Rectal smooth muscle tissue (tissue), 1 donor: ENCODE results near the gene IL10RB.
A peak's percentile ranks its signal among the peaks of the same experiment; 100 is the strongest.

Experiments used
- H3K27ac ChIP-seq: one replicate; pipeline ENCODE4 v1.7.0; 2013; ENCODE audit warnings: low read depth, low read length, inconsistent platforms
- H3K27me3 ChIP-seq: one replicate; pipeline ENCODE4 v1.7.0; 2013; ENCODE audit warnings: low read length; ENCODE audit not compliant: control insufficient read depth, insufficient read depth
- H3K36me3 ChIP-seq: one replicate; pipeline ENCODE4 v1.7.0; 2013; ENCODE audit warnings: low read length; ENCODE audit not compliant: control insufficient read depth, insufficient read depth
- H3K4me1 ChIP-seq: one replicate; pipeline ENCODE4 v1.7.0; 2013; ENCODE audit warnings: low read length; ENCODE audit not compliant: control insufficient read depth, insufficient read depth
- H3K4me3 ChIP-seq: one replicate; pipeline ENCODE4 v1.7.0; 2013; ENCODE audit warnings: low read length
- H3K9ac ChIP-seq: one replicate; pipeline ENCODE4 v1.7.0; 2013; ENCODE audit warnings: low read length

The IL10RB gene

DNA sequence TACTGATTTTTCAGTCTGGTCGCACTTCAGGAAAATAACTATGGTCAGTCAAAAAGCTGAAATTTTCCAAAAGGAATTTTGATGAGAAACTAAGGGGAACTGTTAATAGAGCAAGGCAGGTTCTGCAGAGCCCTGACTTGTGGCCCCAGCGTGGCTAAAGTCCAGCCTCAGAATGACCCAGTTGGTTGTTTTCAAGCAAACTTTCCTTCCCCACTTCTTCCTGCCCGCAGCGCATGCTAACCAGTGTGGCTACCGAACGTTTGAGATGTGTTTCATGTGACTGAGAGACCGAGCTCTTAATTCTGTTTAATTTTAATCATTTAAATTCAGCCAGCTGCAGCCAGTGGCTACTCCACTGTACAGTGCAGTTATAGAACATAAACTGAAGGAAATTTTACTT, 6.2 kb upstream of the IL10RB start:
- Histone ChIP-seq H3K9ac (no peak overlapping the region), H3K27me3 (no peaks in the 10 kb centered on the region), H3K4me3 (no peak overlapping the region), H3K36me3 (peaks cover 3% of the 10 kb centered on the region), H3K4me1 (no peaks in the 10 kb centered on the region), H3K27ac (no peak overlapping the region)

DNA sequence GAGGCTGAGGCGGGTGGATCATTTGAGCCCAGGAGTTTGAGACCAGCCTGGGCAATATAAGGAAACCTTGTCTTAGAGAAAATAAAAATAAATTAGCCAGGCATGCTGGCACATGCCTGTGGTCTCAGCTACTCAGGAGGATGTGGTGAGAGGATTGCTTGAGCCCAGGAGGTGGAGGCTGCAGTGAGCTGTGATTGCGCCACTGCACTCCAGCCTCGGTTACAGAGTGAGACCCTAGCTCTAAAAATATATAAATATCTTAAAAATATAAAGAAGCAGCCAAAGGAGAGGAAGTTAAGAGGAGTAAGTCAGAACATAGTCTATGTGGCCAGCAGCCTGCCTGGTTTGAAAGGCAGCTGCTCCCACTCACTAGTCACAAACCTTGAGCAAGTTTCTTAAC, 4.5 kb upstream of the IL10RB start:
- Histone ChIP-seq H3K27ac (no peak overlapping the region), H3K4me3 (no peak overlapping the region), H3K27me3 (no peaks in the 10 kb centered on the region), H3K36me3 (no peaks in the 10 kb centered on the region), H3K4me1 (no peaks in the 10 kb centered on the region), H3K9ac (no peak overlapping the region)

DNA sequence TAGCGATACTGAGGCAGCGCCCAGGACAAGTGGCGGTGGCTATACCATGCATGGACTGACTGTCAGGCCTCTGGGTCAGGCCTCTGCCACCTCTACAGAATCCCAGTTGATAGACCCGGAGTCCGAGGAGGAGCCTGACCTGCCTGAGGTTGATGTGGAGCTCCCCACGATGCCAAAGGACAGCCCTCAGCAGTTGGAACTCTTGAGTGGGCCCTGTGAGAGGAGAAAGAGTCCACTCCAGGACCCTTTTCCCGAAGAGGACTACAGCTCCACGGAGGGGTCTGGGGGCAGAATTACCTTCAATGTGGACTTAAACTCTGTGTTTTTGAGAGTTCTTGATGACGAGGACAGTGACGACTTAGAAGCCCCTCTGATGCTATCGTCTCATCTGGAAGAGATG, 3.2 kb upstream of the IL10RB start:
- no peaks in the 10 kb centered on the region for H3K36me3 ChIP-seq
- H3K27me3 ChIP-seq: no peaks in the 10 kb centered on the region
- no peak overlapping the region for H3K9ac ChIP-seq
- H3K4me3 ChIP-seq: no peak overlapping the region
- no peak overlapping the region for H3K27ac ChIP-seq
- H3K4me1 ChIP-seq: no peaks in the 10 kb centered on the region

DNA sequence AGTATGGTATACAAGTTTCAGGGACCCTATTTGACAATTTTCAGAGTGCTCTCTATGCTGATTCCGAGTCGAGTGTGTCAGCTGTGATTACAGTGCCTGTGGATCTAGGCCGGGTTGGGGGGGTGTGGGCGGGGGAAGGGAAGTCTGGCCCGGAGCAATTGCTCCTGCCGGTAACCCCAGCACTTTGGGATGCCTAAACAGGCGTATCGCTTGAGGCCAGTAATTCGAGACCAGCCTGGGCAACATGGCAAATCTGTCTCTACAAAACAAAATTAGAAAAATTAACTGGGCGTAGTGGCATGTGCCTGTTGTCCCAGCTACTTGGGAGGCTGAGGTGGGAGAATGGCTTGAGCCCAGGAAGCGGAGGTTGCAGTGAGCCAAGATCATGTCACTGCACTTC, 1.6 kb upstream of the IL10RB start:
- Histone ChIP-seq H3K36me3 (no peaks in the 10 kb centered on the region), H3K9ac (no peak overlapping the region), H3K4me3 (no peak overlapping the region), H3K27me3 (no peaks in the 10 kb centered on the region), H3K4me1 (no peaks in the 10 kb centered on the region), H3K27ac (no peak overlapping the region)

DNA sequence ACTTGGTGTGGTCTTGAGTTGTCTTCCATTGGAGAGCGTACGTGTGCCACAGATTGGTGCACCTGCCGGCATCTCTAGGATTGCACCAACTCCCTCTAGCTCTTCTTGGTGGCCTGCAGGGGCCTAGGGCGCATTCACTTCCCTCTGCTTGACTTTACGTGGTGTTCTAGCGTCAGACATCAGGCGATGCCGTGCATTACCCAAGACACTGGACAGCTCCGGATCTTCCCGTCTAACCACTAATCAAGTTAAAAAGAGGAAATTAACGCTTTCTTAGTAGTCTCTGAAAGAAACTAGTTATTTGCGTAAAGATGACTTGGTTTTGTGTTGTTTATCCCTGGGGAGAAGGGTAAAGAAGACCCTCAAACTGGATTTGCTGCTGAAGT, 510 bp upstream of the IL10RB start:
- Histone ChIP-seq H3K36me3 (no peaks in the 10 kb centered on the region), H3K27me3 (no peaks in the 10 kb centered on the region), H3K27ac (peak overlapping the region; percentile 87), H3K4me3 (peak overlapping the region; percentile 86), H3K9ac (no peak overlapping the region), H3K4me1 (no peaks in the 10 kb centered on the region)

DNA sequence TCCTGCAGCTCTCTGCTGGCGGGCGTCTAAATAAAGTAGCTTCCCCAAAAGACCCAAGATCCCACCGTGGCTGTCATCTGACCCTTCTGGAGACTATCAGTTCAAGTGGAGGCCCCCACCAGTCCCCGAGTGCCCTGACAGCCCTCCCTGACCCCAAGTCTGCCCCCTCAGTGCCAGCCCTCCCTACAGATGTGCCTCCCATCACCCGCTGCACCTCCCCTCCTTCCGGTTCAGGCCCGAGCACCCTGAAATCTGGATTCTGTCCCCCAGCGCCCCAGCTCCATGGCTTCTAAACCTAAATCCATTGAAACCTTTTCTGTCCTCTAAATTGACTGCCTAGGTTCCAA, 595 bp downstream of the IL10RB start:
- peak overlapping the region; percentile 87 for H3K27ac ChIP-seq
- no peaks in the 10 kb centered on the region for H3K4me1 ChIP-seq
- no peaks in the 10 kb centered on the region for H3K36me3 ChIP-seq
- peak overlapping the region; percentile 86 for H3K4me3 ChIP-seq
- H3K9ac ChIP-seq: peak overlapping the region; percentile 90
- H3K27me3 ChIP-seq: no peaks in the 10 kb centered on the region

DNA sequence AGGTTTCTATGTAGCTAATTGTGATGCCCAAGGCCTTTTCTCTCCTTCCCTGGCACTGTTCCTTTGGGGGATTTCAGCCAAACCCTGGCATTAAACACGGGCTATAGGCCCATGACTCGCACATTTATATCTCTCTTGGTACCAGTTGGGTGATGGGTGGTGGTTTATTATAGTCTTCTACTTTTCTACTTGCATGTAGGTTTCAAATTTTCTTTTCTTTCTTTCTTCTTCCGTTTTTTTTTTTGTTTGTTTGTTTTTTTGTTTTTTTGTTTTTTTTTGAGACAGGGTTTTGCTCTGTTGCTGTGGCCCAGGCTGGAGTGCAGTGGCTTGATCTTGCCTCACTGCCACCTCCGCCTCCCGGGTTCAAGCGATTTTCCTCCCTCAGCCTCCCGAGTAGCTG, 1.1 kb downstream of the IL10RB start:
- H3K4me3 ChIP-seq: peak overlapping the region; percentile 86
- H3K36me3 ChIP-seq: no peaks in the 10 kb centered on the region
- no peaks in the 10 kb centered on the region for H3K4me1 ChIP-seq
- H3K9ac ChIP-seq: no peak overlapping the region
- H3K27me3 ChIP-seq: no peaks in the 10 kb centered on the region
- H3K27ac ChIP-seq: peak overlapping the region; percentile 87

DNA sequence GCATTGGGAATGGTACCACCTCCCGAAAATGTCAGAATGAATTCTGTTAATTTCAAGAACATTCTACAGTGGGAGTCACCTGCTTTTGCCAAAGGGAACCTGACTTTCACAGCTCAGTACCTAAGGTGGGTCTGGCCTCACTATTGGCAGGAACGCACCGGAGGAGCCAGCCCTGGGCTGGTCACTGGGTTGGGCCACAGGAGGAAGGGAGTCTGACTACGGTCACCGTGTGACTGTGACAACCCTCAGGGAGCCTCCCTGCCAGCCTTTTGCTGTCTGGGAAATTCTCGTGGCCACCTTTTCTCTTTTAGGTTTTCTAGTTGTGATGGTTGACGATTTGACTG, 2.2 kb downstream of the IL10RB start:
- Histone ChIP-seq H3K9ac (no peak overlapping the region), H3K4me3 (no peak overlapping the region), H3K36me3 (no peaks in the 10 kb centered on the region), H3K27me3 (no peaks in the 10 kb centered on the region), H3K4me1 (no peaks in the 10 kb centered on the region), H3K27ac (no peak overlapping the region)

DNA sequence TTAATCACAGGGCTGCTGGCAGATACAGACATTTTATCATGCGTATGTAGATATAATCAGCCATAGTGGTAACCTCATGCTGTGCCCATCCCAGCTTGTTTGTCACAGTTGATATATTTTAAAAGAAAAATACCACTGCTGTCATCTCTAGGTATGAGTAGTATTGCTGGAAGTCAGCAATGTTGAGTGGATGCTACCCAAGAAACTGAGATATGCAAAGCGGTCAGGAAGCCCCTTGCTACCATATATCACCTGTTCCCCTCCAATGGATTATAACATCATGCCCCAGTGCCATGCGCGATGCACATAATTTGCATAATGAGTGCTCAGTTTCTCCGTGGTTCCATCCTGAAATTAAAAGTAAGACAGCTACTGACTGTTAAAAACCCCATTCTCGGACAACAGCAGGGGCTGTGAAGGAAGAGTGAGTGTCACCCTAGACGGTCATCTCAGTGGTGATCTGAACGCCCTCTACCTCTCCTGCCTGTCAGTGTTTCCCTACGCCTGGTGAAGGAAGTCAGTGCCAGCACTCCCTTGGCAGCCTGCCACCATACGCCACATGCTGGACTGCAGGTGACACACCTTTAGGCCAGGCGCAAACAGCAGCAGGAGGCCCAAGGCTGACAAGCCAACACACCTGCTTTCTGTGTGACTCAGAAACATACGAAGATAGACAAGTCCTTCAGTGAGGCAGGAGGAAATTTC, 2.7 kb downstream of the IL10RB start:
- Histone ChIP-seq H3K36me3 (no peaks in the 10 kb centered on the region), H3K27ac (no peak overlapping the region), H3K27me3 (no peaks in the 10 kb centered on the region), H3K4me3 (no peak overlapping the region), H3K4me1 (no peaks in the 10 kb centered on the region), H3K9ac (peak overlapping the region; percentile 14)

DNA sequence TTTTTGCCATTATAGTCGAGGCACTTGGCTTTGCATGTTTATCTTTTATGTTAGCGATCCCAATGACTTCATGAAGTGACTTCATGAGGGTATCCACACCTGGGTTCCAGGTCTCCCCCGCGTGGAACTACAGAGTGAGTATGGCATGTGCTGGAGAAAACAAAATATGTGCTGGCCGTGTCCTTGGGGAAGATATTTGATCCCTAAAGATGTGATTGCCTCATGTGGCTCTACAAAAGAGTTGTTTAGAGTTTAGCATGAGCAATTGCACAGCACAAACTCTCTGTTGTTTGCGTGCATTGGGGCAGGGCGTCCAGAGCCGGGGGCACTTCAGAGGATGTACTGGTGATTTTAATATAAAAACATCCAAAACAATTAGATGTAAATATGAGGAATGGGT, 4.8 kb downstream of the IL10RB start:
- H3K36me3 ChIP-seq: peaks cover 4% of the 10 kb centered on the region

DNA sequence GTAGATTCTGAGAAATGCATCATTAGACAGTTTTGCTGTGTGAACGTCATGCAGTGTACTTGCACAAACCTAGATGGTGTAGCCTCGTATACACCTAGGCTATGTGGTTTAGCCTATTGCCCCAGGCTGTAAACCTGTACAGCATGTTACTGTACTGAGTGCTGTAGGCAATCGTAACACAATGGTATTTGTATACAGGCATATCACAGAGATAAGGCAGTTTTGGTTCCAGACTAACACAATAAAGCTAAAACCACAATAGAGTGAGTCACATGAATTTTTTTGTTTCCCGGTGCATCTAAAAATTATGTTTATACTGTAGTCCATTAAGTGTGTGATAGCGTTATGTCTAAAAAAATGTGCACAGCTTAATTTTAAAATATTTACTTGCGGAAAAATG, 6.9 kb downstream of the IL10RB start:
- Histone ChIP-seq H3K36me3 (peaks cover 4% of the 10 kb centered on the region), H3K9ac (no peak overlapping the region), H3K4me3 (no peak overlapping the region), H3K27me3 (no peaks in the 10 kb centered on the region), H3K27ac (no peak overlapping the region), H3K4me1 (no peaks in the 10 kb centered on the region)

More for the DNA sequence above, 4.8 kb downstream of the IL10RB start:
- no peak overlapping the region for H3K9ac ChIP-seq
- no peaks in the 10 kb centered on the region for H3K27me3 ChIP-seq
- no peak overlapping the region for H3K27ac ChIP-seq
- H3K4me1 ChIP-seq: no peaks in the 10 kb centered on the region
- no peak overlapping the region for H3K4me3 ChIP-seq

DNA sequence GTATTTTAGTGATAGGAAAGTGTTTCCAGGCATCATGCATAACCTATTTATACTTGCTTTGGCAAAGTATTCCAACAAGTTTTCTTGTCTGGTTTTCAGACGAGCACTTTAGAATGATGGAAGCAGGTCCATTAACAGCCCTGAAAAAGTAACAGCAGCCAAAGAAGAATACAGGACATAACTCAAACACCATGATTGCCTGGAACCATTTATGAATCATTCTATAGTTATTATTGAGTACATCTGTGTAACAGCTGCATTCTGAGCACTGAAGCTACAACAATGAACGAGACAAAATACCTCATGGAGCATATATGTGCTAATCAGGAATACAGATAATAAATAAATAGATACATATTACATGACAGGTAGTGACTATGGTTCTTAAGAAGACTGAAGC, 12.6 kb downstream of the IL10RB start:
- H3K27me3 ChIP-seq: no peaks in the 10 kb centered on the region
- H3K27ac ChIP-seq: no peak overlapping the region
- no peak overlapping the region for H3K4me3 ChIP-seq
- H3K4me1 ChIP-seq: no peaks in the 10 kb centered on the region
- H3K36me3 ChIP-seq: peaks cover 9% of the 10 kb centered on the region
- H3K9ac ChIP-seq: no peak overlapping the region

DNA sequence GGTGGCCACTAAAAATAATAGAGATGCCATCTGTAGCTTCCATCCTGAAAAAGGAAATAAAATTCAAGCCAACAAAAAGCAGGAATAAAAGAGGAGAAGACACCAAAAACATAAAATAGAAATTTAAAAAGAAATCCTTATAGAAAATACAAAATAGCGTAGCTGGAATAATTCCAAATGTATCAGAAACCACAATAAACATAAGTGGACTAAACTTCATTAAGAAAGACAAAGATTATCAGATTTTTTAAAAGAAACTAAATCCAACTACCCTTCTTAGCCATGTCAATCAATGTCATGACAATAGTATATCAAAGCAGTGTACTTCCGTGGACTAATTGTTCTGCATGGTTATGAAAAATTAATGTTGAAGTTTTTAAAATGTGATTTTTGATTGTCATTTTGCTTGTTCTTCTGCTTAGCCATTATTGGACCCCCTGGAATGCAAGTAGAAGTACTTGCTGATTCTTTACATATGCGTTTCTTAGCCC, 13.2 kb downstream of the IL10RB start:
- Histone ChIP-seq H3K36me3 (peaks cover 9% of the 10 kb centered on the region), H3K27me3 (no peaks in the 10 kb centered on the region), H3K9ac (no peak overlapping the region), H3K27ac (no peak overlapping the region), H3K4me1 (no peaks in the 10 kb centered on the region), H3K4me3 (no peak overlapping the region)
